ENCODE results near the gene COL9A3.

Gene COL9A3

GRCh38 chr20:62822239-62822787 is 5.5 kb downstream of the COL9A3 start:
- no peak for DNase-seq (ENCODE audit: low spot score)
- in situ Hi-C loops (cut with MboI; ENCODE audit: low pct_unique_long_range_greater_than_20kb, low sequenced_read_pairs, unreplicated experiment), result no loop called here
- no peak for TF ChIP-seq CTCF (IDR thresholded peaks at IDR 0.05; ENCODE audit: extremely low read depth, insufficient read depth, missing control alignments)

- in situ Hi-C loops (cut with MboI; ENCODE audit: low pct_unique_long_range_greater_than_20kb, low sequenced_read_pairs, unreplicated experiment), result no loop called here
- DNase-seq (ENCODE audit: low spot score), result peak; percentile 86
Measured at GRCh38 chr20:62822788-62823651, 6.2 kb downstream of the COL9A3 start.

GRCh38 chr20:62823688-62824475 is 7.0 kb downstream of the COL9A3 start:
- no peak for TF ChIP-seq CTCF (IDR thresholded peaks at IDR 0.05; ENCODE audit: extremely low read depth, insufficient read depth, missing control alignments)
- no peak for DNase-seq (ENCODE audit: low spot score)
- in situ Hi-C loops (cut with MboI; ENCODE audit: low pct_unique_long_range_greater_than_20kb, low sequenced_read_pairs, unreplicated experiment), result no loop called here

More at GRCh38 chr20:62822788-62823651, 6.2 kb downstream of the COL9A3 start:
- peak; percentile 64 for TF ChIP-seq CTCF (IDR thresholded peaks at IDR 0.05; ENCODE audit: extremely low read depth, insufficient read depth, missing control alignments)

- peak; percentile 82 for DNase-seq (ENCODE audit: low spot score)
- in situ Hi-C loops (cut with MboI; ENCODE audit: low pct_unique_long_range_greater_than_20kb, low sequenced_read_pairs, unreplicated experiment), result no loop called here
- TF ChIP-seq CTCF (IDR thresholded peaks at IDR 0.05; ENCODE audit: extremely low read depth, insufficient read depth, missing control alignments), result no peak
Measured at GRCh38 chr20:62824476-62825332, 7.9 kb downstream of the COL9A3 start.

- DNase-seq (ENCODE audit: low spot score), result no peak
- no peak for TF ChIP-seq CTCF (IDR thresholded peaks at IDR 0.05; ENCODE audit: extremely low read depth, insufficient read depth, missing control alignments)
- in situ Hi-C loops (cut with MboI; ENCODE audit: low pct_unique_long_range_greater_than_20kb, low sequenced_read_pairs, unreplicated experiment), result no loop called here
Measured at GRCh38 chr20:62825333-62825985, 8.6 kb downstream of the COL9A3 start.
